A549 (cell line): ENCODE results near the gene C10orf90. TPM values are rescaled to one million over a fixed set of nuclear protein-coding genes. Genes with fewer than 3 reads are reported as not detected.

Experiments used
- ATAC-seq, 2 experiments: fragments of 200-7000 bp in 1 of 2; fragments of >200 bp in 1 of 2; cut with Nextera tagmentation in 1 of 2; cut with Tn5 transposase in 1 of 2; 3 replicates each; pipeline versions ENCODE4 v1.8.0 to v1.9.1; 2018 to 2020; ENCODE audit warnings: mild to moderate bottlenecking in 1 of 2, moderate library complexity in 1 of 2
- CTCF ChIA-PET: fragments of 300-600 bp; sonication (Branson Sonifier 250); formaldehyde crosslinking; extraction: SDS; loops from one replicate; lab custom pipeline; 2021; ENCODE audit warnings: antibody characterized with exemption, inconsistent platforms; lab: Yijun Ruan, JAX
- POLR2A ChIA-PET: fragments of 350-600 bp; formaldehyde crosslinking; extraction: SDS; loops from one replicate; lab custom pipeline; 2021; ENCODE audit warnings: antibody characterized with exemption, inconsistent platforms; lab: Yijun Ruan, JAX
- DNase-seq, 2 experiments: peaks; one replicate each; pipeline versions ENCODE4 v3.0.0 to v3.0.0-alpha.2; 2011 to 2016; ENCODE audit warnings: low read depth in 1 of 2, low spot score in 1 of 2
- FAIRE-seq: peaks from 2 replicates; lab custom pipeline; 2011; peaks lifted over from hg19 to GRCh38; lab: Jason Lieb, UNC
- H3K27ac ChIP-seq, 2 experiments: fragments of >200 bp; sonication (Bioruptor Twin); formaldehyde crosslinking; 3 replicates each; pipeline ENCODE4 v1.5.1; 2016 to 2017
- H3K4me1 ChIP-seq: fragments of >200 bp; sonication (Bioruptor Twin); formaldehyde crosslinking; 3 replicates; pipeline ENCODE4 v1.6.1; 2016
- H3K4me2 ChIP-seq: fragments of >200 bp; sonication (Bioruptor Twin); formaldehyde crosslinking; 3 replicates; pipeline ENCODE4 v1.6.1; 2016
- H3K4me3 ChIP-seq: fragments of >200 bp; sonication (Bioruptor Twin); formaldehyde crosslinking; 3 replicates; pipeline ENCODE4 v1.5.1; 2016
- H3K9me3 ChIP-seq: fragments of >200 bp; sonication (Bioruptor Twin); formaldehyde crosslinking; 3 replicates; pipeline ENCODE4 v1.6.1; 2016
- BHLHE40 ChIP-seq: IDR thresholded peaks from 2 replicates; pipeline ENCODE4 v1.6.1; 2012; ENCODE audit warnings: low read depth, low read length, inconsistent platforms
- CBX8 ChIP-seq: fragments of 200-600 bp; sonication (generic); IDR thresholded peaks from 2 replicates; pipeline ENCODE4 v1.6.1; 2016
- CEBPB ChIP-seq, 2 experiments: fragments of >200 bp in 1 of 2; sonication (Bioruptor Twin) in 1 of 2; formaldehyde crosslinking in 1 of 2; IDR thresholded peaks; 2 replicates each; pipeline ENCODE4 v1.6.1; 2012 to 2016
- CHD2 ChIP-seq: fragments of 150-350 bp; IDR thresholded peaks from 2 replicates; pipeline ENCODE4 v1.6.1; 2014; ENCODE audit warnings: low read length; ENCODE audit not compliant: partially characterized antibody
- EHMT2 ChIP-seq: fragments of 200-600 bp; sonication (generic); IDR thresholded peaks from 2 replicates; pipeline ENCODE4 v1.6.1; 2016; ENCODE audit warnings: antibody characterized with exemption, low read depth, mild to moderate bottlenecking, moderate library complexity
- EP300 ChIP-seq, 2 experiments: fragments of >200 bp; sonication (Bioruptor Twin); formaldehyde crosslinking; IDR thresholded peaks; 2 replicates in 1 of 2; 3 replicates in 1 of 2; pipeline ENCODE4 v1.6.1; 2016 to 2017
- ESRRA ChIP-seq: fragments of 150-350 bp; IDR thresholded peaks from 2 replicates; pipeline ENCODE4 v1.6.1; 2014; ENCODE audit warnings: mild to moderate bottlenecking, low read length, borderline replicate concordance
- FOSB ChIP-seq: fragments of 250-450 bp; sonication (Bioruptor Pico); IDR thresholded peaks from 2 replicates; pipeline ENCODE4 v1.5.0; 2020; ENCODE audit warnings: mild to moderate bottlenecking, moderate library complexity
- FOSL2 ChIP-seq, 2 experiments: fragments of 450-650 bp in 1 of 2; fragments of >200 bp in 1 of 2; sonication (Bioruptor Twin) in 1 of 2; formaldehyde crosslinking; IDR thresholded peaks; 2 replicates each; pipeline versions ENCODE4 v1.5.0 to v1.6.1; 2016 to 2020; ENCODE audit warnings: mild to moderate bottlenecking in 1 of 2, moderate library complexity in 1 of 2
- GATA3 ChIP-seq: IDR thresholded peaks from 2 replicates; pipeline ENCODE4 v1.6.1; 2012; ENCODE audit warnings: borderline replicate concordance
- HES2 ChIP-seq: fragments of >200 bp; sonication (Bioruptor Twin); formaldehyde crosslinking; IDR thresholded peaks from 2 replicates; pipeline ENCODE4 v1.6.1; 2016
- HEYL ChIP-seq: fragments of 250-450 bp; sonication (Bioruptor Pico); IDR thresholded peaks from 2 replicates; pipeline ENCODE4 v1.8.0; 2021; ENCODE audit warnings: mild to moderate bottlenecking, moderate library complexity
- JUN ChIP-seq, 2 experiments: fragments of >200 bp; sonication (Bioruptor Twin); formaldehyde crosslinking; IDR thresholded peaks; 2 replicates in 1 of 2; 3 replicates in 1 of 2; pipeline ENCODE4 v1.6.1; 2016 to 2017
- JUNB ChIP-seq: fragments of >200 bp; sonication (Bioruptor Twin); formaldehyde crosslinking; IDR thresholded peaks from 2 replicates; pipeline ENCODE4 v1.6.1; 2016
- MAX ChIP-seq: IDR thresholded peaks from 2 replicates; pipeline ENCODE4 v1.6.1; 2012
- MAZ ChIP-seq: fragments of 150-350 bp; IDR thresholded peaks from 2 replicates; pipeline ENCODE4 v1.6.1; 2014; ENCODE audit warnings: antibody characterized with exemption, low read depth, low read length, borderline replicate concordance
- MYC ChIP-seq: IDR thresholded peaks from 2 replicates; pipeline ENCODE4 v1.6.1; 2012; ENCODE audit warnings: mild to moderate bottlenecking, inconsistent platforms, low read length, improper control_type of control experiment, borderline replicate concordance
- NPAS2 ChIP-seq: fragments of 250-450 bp; sonication (Bioruptor Pico); IDR thresholded peaks from 2 replicates; pipeline ENCODE4 v1.8.0; 2022; ENCODE audit warnings: mild to moderate bottlenecking, moderate library complexity, borderline replicate concordance
- NR3C1 ChIP-seq: fragments of >200 bp; sonication (Bioruptor Twin); formaldehyde crosslinking; IDR thresholded peaks from 3 replicates; pipeline ENCODE4 v1.6.1; 2017
- POLR2A ChIP-seq: IDR thresholded peaks from 2 replicates; pipeline ENCODE4 v1.6.1; 2012; ENCODE audit warnings: mild to moderate bottlenecking, low read length
- POLR2AphosphoS2 ChIP-seq: conservative IDR thresholded peaks from 2 replicates; pipeline ENCODE4 v1.6.1; 2012; ENCODE audit warnings: low read length, improper control_type of control experiment, inconsistent platforms
- RAD21 ChIP-seq, 2 experiments: fragments of >200 bp in 1 of 2; sonication (Bioruptor Twin) in 1 of 2; formaldehyde crosslinking in 1 of 2; IDR thresholded peaks in 1 of 2; conservative IDR thresholded peaks in 1 of 2; 2 replicates in 1 of 2; 3 replicates in 1 of 2; pipeline ENCODE4 v1.6.1; 2012 to 2018; ENCODE audit warnings: inconsistent platforms in 1 of 2
- RARB ChIP-seq: fragments of 250-450 bp; sonication (Bioruptor Pico); IDR thresholded peaks from 2 replicates; pipeline ENCODE4 v1.8.0; 2021; ENCODE audit warnings: mild to moderate bottlenecking, moderate library complexity
- RCOR1 ChIP-seq: fragments of 150-350 bp; IDR thresholded peaks from 2 replicates; pipeline ENCODE4 v1.6.1; 2014; ENCODE audit warnings: antibody characterized with exemption, low read length, low read depth
- SMC3 ChIP-seq: fragments of >200 bp; sonication (Bioruptor Twin); formaldehyde crosslinking; IDR thresholded peaks from 3 replicates; pipeline ENCODE4 v1.6.1; 2018; ENCODE audit warnings: inconsistent platforms
- SREBF2 ChIP-seq: fragments of 450-650 bp; IDR thresholded peaks from 2 replicates; pipeline ENCODE4 v1.6.1; 2014; ENCODE audit warnings: mild to moderate bottlenecking, moderate library complexity
- USF2 ChIP-seq: fragments of 450-650 bp; IDR thresholded peaks from 2 replicates; pipeline ENCODE4 v1.6.1; 2014; ENCODE audit warnings: antibody characterized with exemption
- ZNF302 ChIP-seq: fragments of 250-450 bp; sonication (Bioruptor Pico); IDR thresholded peaks from 2 replicates; pipeline ENCODE4 v1.9.0; 2021; ENCODE audit warnings: inconsistent platforms, mild to moderate bottlenecking, moderate library complexity
- WGBS: methylation state at CpG from one replicate; pipeline ENCODE4 v1.1.6; 2017; ENCODE audit errors: missing lambda C conversion rate; 5-methylcytosine and 5-hydroxymethylcytosine counted together
- polyA plus RNA-seq, 4 experiments: library from polyadenylated mRNA; depleted of rRNA in 3 of 4; stranded (reverse); fragments of >200 nt; fragmentation: RNase III in 1 of 4; extraction: RNeasy Plus Mini Kit Qiagen cat#74134 plus additional on column Dnase treatment in 1 of 4; gene quantifications; 2 replicates in 3 of 4; 3 replicates in 1 of 4; pipeline ENCODE4 v1.2.3, GENCODE V29; 2011 to 2017
- TF ChIP-seq, protein P1 (sequence below): fragments of 200-600 bp; sonication (generic); IDR thresholded peaks from 2 replicates; pipeline ENCODE4 v1.6.1; 2016; ENCODE audit warnings: antibody characterized with exemption, mild to moderate bottlenecking, moderate library complexity
- TF ChIP-seq, protein P2 (sequence below): fragments of >200 bp; sonication (Bioruptor Twin); formaldehyde crosslinking; IDR thresholded peaks from 3 replicates; pipeline ENCODE4 v1.5.1; 2016
- TF ChIP-seq, protein P3 (sequence below): fragments of 250-450 bp; sonication (Bioruptor Pico); IDR thresholded peaks from 2 replicates; pipeline ENCODE4 v1.5.0; 2020; ENCODE audit warnings: low read depth, mild to moderate bottlenecking, moderate library complexity
- TF ChIP-seq, protein P4 (sequence below): IDR thresholded peaks from 2 replicates; pipeline ENCODE4 v1.6.1; 2012; ENCODE audit warnings: low read depth, borderline replicate concordance
- TF ChIP-seq, protein P5 (sequence below): fragments of >200 bp; sonication (Bioruptor Twin); formaldehyde crosslinking; IDR thresholded peaks from 3 replicates; pipeline ENCODE4 v1.6.1; 2016

C10orf90 gene
- polyA plus RNA-seq, 2 of the 4 experiments (the other 2 are of a cell fraction), result 0.70 to 2.0 TPM

DNA sequence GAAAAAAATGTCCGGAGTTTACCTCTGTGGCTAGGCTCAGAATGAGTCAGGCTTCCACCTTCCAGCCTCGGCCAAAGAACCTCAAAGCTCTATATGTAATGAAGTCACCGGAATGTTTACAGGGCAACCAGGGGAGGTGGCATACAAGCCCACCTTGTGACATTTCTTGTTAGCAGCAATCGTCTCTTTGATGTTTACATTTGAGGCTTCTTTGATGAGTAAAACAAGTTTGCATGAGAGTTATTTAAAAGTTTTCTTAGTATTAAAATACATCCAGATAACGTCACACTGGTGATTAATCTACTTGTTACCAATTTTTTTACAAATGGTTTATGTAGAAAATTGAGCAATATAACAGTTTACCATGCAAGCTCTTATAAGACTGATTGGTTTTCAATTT lies 149.1 kb downstream of the C10orf90 start:
- Histone ChIP-seq H3K4me1 (peaks cover 37% of the 10 kb centered on the region), H3K4me2 (peak overlapping the region; percentile 49), H3K9me3 (no peaks in the 10 kb centered on the region), H3K4me3 (no peak overlapping the region), H3K27ac (peak overlapping the region in 1 of 2 experiments; percentile 79; a peak in 3 of 6 replicates)
- POLR2A ChIA-PET, result interaction anchor here (0.5 kb wide), 1 partner anchor 666 kb away, joined by 4 read pairs; no protein-coding TSS in a partner anchor
- CTCF ChIA-PET, result interaction anchor here (0.8 to 1.1 kb wide), 2 partner anchors 17 to 539 kb away, joined by 3 to 5 read pairs; no protein-coding TSS in a partner anchor
- WGBS, result 6% methylated on average over 5 of the region's 5 CpGs
- ATAC-seq (peak; percentile 84 to 90), FAIRE-seq (peak; percentile 51), DNase-seq (peak; percentile 35 to 71)
- TF ChIP-seq GATA3 (peak; percentile 52; the same call in 1 of the 2 replicates), CHD2 (no peak), MYC (no peak), SMC3 (no peak), RCOR1 (no peak), USF2 (no peak), CBX8 (no peak), BHLHE40 (no peak), RAD21 (conservative IDR thresholded peaks at IDR 0.05 in 1 of 2, IDR thresholded peaks at IDR 0.05 in 1 of 2) (no peak; a peak in 1 of 5 replicates), ZNF302 (CRISPR knock-in tag) (no peak), MAX (no peak), JUN (IDR thresholded peaks at IDR 0.05) (peak; percentile 77 to 81; a peak in 3 of 5 replicates), EP300 (IDR thresholded peaks at IDR 0.05) (peak; percentile 70 to 94; a peak in 4 of 5 replicates), CEBPB (IDR thresholded peaks at IDR 0.05) (peak in 1 of 2 experiments; percentile 68; a peak in 2 of 4 replicates), POLR2AphosphoS2 (no peak), HEYL (CRISPR knock-in tag) (no peak), POLR2A (no peak), NR3C1 (no peak), NPAS2 (CRISPR knock-in tag) (no peak), JUNB (peak; percentile 91), ESRRA (no peak), FOSL2 (IDR thresholded peaks at IDR 0.05) (peak; percentile 77), FOSL2 (CRISPR knock-in tag; IDR thresholded peaks at IDR 0.05) (peak; percentile 45), HES2 (no peak), SREBF2 (no peak), MAZ (no peak), EHMT2 (no peak), RARB (no peak), FOSB (CRISPR knock-in tag) (no peak)
- TF ChIP-seq, protein P1, sequence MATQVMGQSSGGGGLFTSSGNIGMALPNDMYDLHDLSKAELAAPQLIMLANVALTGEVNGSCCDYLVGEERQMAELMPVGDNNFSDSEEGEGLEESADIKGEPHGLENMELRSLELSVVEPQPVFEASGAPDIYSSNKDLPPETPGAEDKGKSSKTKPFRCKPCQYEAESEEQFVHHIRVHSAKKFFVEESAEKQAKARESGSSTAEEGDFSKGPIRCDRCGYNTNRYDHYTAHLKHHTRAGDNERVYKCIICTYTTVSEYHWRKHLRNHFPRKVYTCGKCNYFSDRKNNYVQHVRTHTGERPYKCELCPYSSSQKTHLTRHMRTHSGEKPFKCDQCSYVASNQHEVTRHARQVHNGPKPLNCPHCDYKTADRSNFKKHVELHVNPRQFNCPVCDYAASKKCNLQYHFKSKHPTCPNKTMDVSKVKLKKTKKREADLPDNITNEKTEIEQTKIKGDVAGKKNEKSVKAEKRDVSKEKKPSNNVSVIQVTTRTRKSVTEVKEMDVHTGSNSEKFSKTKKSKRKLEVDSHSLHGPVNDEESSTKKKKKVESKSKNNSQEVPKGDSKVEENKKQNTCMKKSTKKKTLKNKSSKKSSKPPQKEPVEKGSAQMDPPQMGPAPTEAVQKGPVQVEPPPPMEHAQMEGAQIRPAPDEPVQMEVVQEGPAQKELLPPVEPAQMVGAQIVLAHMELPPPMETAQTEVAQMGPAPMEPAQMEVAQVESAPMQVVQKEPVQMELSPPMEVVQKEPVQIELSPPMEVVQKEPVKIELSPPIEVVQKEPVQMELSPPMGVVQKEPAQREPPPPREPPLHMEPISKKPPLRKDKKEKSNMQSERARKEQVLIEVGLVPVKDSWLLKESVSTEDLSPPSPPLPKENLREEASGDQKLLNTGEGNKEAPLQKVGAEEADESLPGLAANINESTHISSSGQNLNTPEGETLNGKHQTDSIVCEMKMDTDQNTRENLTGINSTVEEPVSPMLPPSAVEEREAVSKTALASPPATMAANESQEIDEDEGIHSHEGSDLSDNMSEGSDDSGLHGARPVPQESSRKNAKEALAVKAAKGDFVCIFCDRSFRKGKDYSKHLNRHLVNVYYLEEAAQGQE, result no peak
- TF ChIP-seq, protein P2, sequence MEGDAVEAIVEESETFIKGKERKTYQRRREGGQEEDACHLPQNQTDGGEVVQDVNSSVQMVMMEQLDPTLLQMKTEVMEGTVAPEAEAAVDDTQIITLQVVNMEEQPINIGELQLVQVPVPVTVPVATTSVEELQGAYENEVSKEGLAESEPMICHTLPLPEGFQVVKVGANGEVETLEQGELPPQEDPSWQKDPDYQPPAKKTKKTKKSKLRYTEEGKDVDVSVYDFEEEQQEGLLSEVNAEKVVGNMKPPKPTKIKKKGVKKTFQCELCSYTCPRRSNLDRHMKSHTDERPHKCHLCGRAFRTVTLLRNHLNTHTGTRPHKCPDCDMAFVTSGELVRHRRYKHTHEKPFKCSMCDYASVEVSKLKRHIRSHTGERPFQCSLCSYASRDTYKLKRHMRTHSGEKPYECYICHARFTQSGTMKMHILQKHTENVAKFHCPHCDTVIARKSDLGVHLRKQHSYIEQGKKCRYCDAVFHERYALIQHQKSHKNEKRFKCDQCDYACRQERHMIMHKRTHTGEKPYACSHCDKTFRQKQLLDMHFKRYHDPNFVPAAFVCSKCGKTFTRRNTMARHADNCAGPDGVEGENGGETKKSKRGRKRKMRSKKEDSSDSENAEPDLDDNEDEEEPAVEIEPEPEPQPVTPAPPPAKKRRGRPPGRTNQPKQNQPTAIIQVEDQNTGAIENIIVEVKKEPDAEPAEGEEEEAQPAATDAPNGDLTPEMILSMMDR, result no peak
- TF ChIP-seq, protein P3, sequence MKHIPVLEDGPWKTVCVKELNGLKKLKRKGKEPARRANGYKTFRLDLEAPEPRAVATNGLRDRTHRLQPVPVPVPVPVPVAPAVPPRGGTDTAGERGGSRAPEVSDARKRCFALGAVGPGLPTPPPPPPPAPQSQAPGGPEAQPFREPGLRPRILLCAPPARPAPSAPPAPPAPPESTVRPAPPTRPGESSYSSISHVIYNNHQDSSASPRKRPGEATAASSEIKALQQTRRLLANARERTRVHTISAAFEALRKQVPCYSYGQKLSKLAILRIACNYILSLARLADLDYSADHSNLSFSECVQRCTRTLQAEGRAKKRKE (CRISPR knock-in tag), result no peak
- TF ChIP-seq, protein P4, sequence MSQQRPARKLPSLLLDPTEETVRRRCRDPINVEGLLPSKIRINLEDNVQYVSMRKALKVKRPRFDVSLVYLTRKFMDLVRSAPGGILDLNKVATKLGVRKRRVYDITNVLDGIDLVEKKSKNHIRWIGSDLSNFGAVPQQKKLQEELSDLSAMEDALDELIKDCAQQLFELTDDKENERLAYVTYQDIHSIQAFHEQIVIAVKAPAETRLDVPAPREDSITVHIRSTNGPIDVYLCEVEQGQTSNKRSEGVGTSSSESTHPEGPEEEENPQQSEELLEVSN, result no peak
- TF ChIP-seq, protein P5, sequence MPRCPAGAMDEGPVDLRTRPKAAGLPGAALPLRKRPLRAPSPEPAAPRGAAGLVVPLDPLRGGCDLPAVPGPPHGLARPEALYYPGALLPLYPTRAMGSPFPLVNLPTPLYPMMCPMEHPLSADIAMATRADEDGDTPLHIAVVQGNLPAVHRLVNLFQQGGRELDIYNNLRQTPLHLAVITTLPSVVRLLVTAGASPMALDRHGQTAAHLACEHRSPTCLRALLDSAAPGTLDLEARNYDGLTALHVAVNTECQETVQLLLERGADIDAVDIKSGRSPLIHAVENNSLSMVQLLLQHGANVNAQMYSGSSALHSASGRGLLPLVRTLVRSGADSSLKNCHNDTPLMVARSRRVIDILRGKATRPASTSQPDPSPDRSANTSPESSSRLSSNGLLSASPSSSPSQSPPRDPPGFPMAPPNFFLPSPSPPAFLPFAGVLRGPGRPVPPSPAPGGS, result peak; percentile 76; the same call in 2 of the 3 replicates
